Muscle of arm (tissue), 14 donors: ENCODE results near the gene ENO2. TPM values are rescaled to one million over a fixed set of nuclear protein-coding genes. Genes with fewer than 3 reads are reported as not detected.
"Not testable (repeated sequence)": the region's sequence is repeated elsewhere in the genome, so short reads cannot be mapped to it uniquely, and the experiment has no call there.

Source experiments
- DNase-seq: peaks from one replicate; pipeline ENCODE4 v3.0.0-alpha.2; 2013
- long read RNA-seq, 11 donors: transcript quantifications; one replicate each; lab custom pipeline, GENCODE V29; 2026
- polyA plus RNA-seq, 12 donors: library from polyadenylated mRNA; unstranded; fragments of 120-200 nt; gene quantifications; one replicate each; pipeline ENCODE4 v1.2.1, GENCODE V29; 2013; ENCODE audit not compliant: insufficient read length in 12 of 12

The ENO2 gene
- 10 to 100 TPM in 3 of 12 donors, 1 to 10 TPM in 8, not detected in 1; 5.1 to 21.8 (median 8.2) TPM for polyA plus RNA-seq
- long read RNA-seq, donor 1, partial matches to known transcripts, result 0 of 3 reads
- long read RNA-seq, donor 1, other reads (novel, unspliced or antisense), result 0 of 3 reads
- long read RNA-seq, donor 2, partial matches to known transcripts, result 0 of 3 reads
- long read RNA-seq, donor 2, other reads (novel, unspliced or antisense), result 0 of 3 reads
- long read RNA-seq, donor 3, partial matches to known transcripts, result 0 of 2 reads
- long read RNA-seq, donor 3, other reads (novel, unspliced or antisense), result 0 of 2 reads
- long read RNA-seq, donor 4, result 0 reads
- long read RNA-seq, donor 5, result 0 reads
- long read RNA-seq, donor 6, partial matches to known transcripts, result 0 of 2 reads
- long read RNA-seq, donor 6, other reads (novel, unspliced or antisense), result 0 of 2 reads
- long read RNA-seq, donor 7, result 0 reads
- long read RNA-seq, donor 8, partial matches to known transcripts, result 0 of 2 reads
- long read RNA-seq, donor 8, other reads (novel, unspliced or antisense), result 0 of 2 reads
- long read RNA-seq, donor 9, partial matches to known transcripts, result 0 of 1 reads
- long read RNA-seq, donor 9, other reads (novel, unspliced or antisense), result 0 of 1 reads
- long read RNA-seq, donor 10, partial matches to known transcripts, result 0 of 1 reads
- long read RNA-seq, donor 10, other reads (novel, unspliced or antisense), result 0 of 1 reads
- long read RNA-seq, donor 11, partial matches to known transcripts, result 7 of 8 reads
- long read RNA-seq, donor 11, other reads (novel, unspliced or antisense), result 0 of 8 reads

GRCh38 chr12:6914246-6914946 is at the start of gene ENO2:
Gene ENO2 (plus strand): TSS chr12:6914580. CDS start chr12:6915833, 1,253 bp downstream.
- peak; percentile 58 for DNase-seq

- DNase-seq, result not testable (repeated sequence)
Measured at GRCh38 chr12:6865307-6865706, 49.1 kb upstream of the ENO2 start.

- DNase-seq, result no peak
Measured at GRCh38 chr12:6866163-6866919, 48.0 kb upstream of the ENO2 start.

GRCh38 chr12:6866920-6867412 is 47.4 kb upstream of the ENO2 start:
- no peak for DNase-seq

GRCh38 chr12:6867413-6868210 is 46.8 kb upstream of the ENO2 start, which contains the start of gene TPI1:
Gene TPI1 (plus strand): TSS chr12:6867531. CDS start chr12:6867567, 36 bp downstream.
- DNase-seq, result peak; percentile 86

GRCh38 chr12:6868211-6869048 is 46.0 kb upstream of the ENO2 start:
- DNase-seq, result no peak

- DNase-seq, result peak; percentile 84
Measured at GRCh38 chr12:6869049-6870021, 45.0 kb upstream of the ENO2 start.

- DNase-seq, result not testable (repeated sequence)
Measured at GRCh38 chr12:6870304-6870703, 44.1 kb upstream of the ENO2 start.

- no peak for DNase-seq
Measured at GRCh38 chr12:6871052-6871957, 43.1 kb upstream of the ENO2 start.

- DNase-seq, result peak; percentile 90
Measured at GRCh38 chr12:6872073-6873048, 42.0 kb upstream of the ENO2 start.

GRCh38 chr12:6873094-6874014 is 41.0 kb upstream of the ENO2 start, which contains the start of gene SPSB2:
Gene SPSB2 (minus strand): TSS chr12:6873303. CDS start chr12:6872901, 402 bp downstream.
- peak; percentile 96 for DNase-seq

GRCh38 chr12:6874015-6874368 is 40.4 kb upstream of the ENO2 start:
- not testable (repeated sequence) for DNase-seq

- DNase-seq, result not testable (repeated sequence)
Measured at GRCh38 chr12:6879824-6880223, 34.6 kb upstream of the ENO2 start.

GRCh38 chr12:6883252-6883651 is 31.1 kb upstream of the ENO2 start:
- DNase-seq, result no peak
